Measurements from ENCODE around the gene SAMD11.

Gene SAMD11

GRCh38 chr1:964691-965525, 41.2 kb downstream of the SAMD11 start:
- no peak overlapping the region for H3K27ac ChIP-seq
- TF ChIP-seq ZFX (IDR thresholded peaks at IDR 0.05) (no peak), CTCF (conservative IDR thresholded peaks at IDR 0.05) (no peak)

GRCh38 chr1:965526-966134, 41.9 kb downstream of the SAMD11 start:
- peak overlapping the region; percentile 94 for H3K27ac ChIP-seq
- TF ChIP-seq ZFX (IDR thresholded peaks at IDR 0.05) (no peak), CTCF (conservative IDR thresholded peaks at IDR 0.05) (no peak)

- peak within 1 kb of the TSS; percentile 94 for H3K27ac ChIP-seq
- TF ChIP-seq ZFX (IDR thresholded peaks at IDR 0.05) = peak; percentile 64; the same call in 1 of the 2 replicates
- no peak for TF ChIP-seq CTCF (conservative IDR thresholded peaks at IDR 0.05)
These were observed 42.5 kb downstream of the SAMD11 start, which contains the start of gene PLEKHN1 for GRCh38 chr1:966135-966703. Gene PLEKHN1, plus strand, starts transcription at chr1:966482. Its CDS starts 50 bp downstream, at chr1:966532.

GRCh38 chr1:966704-967300, 43.1 kb downstream of the SAMD11 start:
- peak overlapping the region; percentile 94 for H3K27ac ChIP-seq
- 0 out of 2 replicates have a peak, but pooled peaks have one; percentile 37 for TF ChIP-seq ZFX (IDR thresholded peaks at IDR 0.05)
- TF ChIP-seq CTCF (conservative IDR thresholded peaks at IDR 0.05) = no peak

- peak overlapping the region; percentile 94 for H3K27ac ChIP-seq
- TF ChIP-seq ZFX (IDR thresholded peaks at IDR 0.05) (no peak), CTCF (conservative IDR thresholded peaks at IDR 0.05) (no peak)
These were observed 44.0 kb downstream of the SAMD11 start for GRCh38 chr1:967466-968343.

- no peak for TF ChIP-seq CTCF (conservative IDR thresholded peaks at IDR 0.05)
- no peak for TF ChIP-seq ZFX (IDR thresholded peaks at IDR 0.05)
- no peak overlapping the region for H3K27ac ChIP-seq
These were observed 45.6 kb downstream of the SAMD11 start for GRCh38 chr1:969260-969855.

Data from C4-2B (cell line).